B cell (primary cell): ENCODE data around the gene C4BPB. TPM values are rescaled to one million over a fixed set of nuclear protein-coding genes. Genes with fewer than 3 reads are reported as not detected.

Experiments used
- ATAC-seq: fragments of 200-7000 bp; cut with Tn5 transposase; one replicate; pipeline ENCODE4 v1.10.0; 2021; ENCODE audit warnings: low read depth, mild to moderate bottlenecking, moderate number of reproducible peaks, moderate library complexity
- CTCF ChIA-PET: fragments of 350-600 bp; sonication (Branson Sonifier 250); formaldehyde crosslinking; loops from one replicate; lab custom pipeline; 2021; ENCODE audit warnings: antibody characterized with exemption, inconsistent platforms; lab: Charles Lee
- POLR2A ChIA-PET: fragments of 350-600 bp; sonication (Branson Sonifier 250); formaldehyde crosslinking; loops from one replicate; lab custom pipeline; 2021; ENCODE audit warnings: antibody characterized with exemption; lab: Charles Lee
- DNase-seq: peaks from one replicate; pipeline ENCODE4 v3.0.0; 2013
- H2AFZ ChIP-seq: 2 replicates; pipeline ENCODE4 v1.6.1; 2012; ENCODE audit warnings: mild to moderate bottlenecking, low read depth, low read length; ENCODE audit not compliant: insufficient read depth, poor library complexity, severe bottlenecking
- H3K27ac ChIP-seq, 2 donors: 1 replicate in 1 of 2; 2 replicates in 1 of 2; pipeline ENCODE4 v1.5.1; 2012 to 2013; ENCODE audit warnings: low read length in 2 of 2, mild to moderate bottlenecking in 2 of 2, moderate library complexity in 1 of 2
- H3K27me3 ChIP-seq, 4 experiments: fragments of 200-600 bp in 1 of 4; sonication (generic) in 1 of 4; replicated peaks in 1 of 4; 1 replicate in 2 of 4; 2 replicates in 2 of 4; pipeline versions ENCODE4 v1.6.1 to v1.7.0; 2013 to 2016; ENCODE audit warnings: low read length in 3 of 4, mild to moderate bottlenecking in 2 of 4, mixed read lengths in 1 of 4, moderate library complexity in 1 of 4; ENCODE audit not compliant: insufficient read depth in 4 of 4, control insufficient read depth in 3 of 4; ENCODE audit errors: control extremely low read depth in 1 of 4
- H3K36me3 ChIP-seq, 2 experiments: replicated peaks in 1 of 2; 1 replicate in 1 of 2; 2 replicates in 1 of 2; pipeline versions ENCODE4 v1.6.1 to v1.7.1; 2013; ENCODE audit warnings: low read length in 1 of 2; ENCODE audit not compliant: insufficient read depth in 2 of 2, control insufficient read depth in 1 of 2; ENCODE audit errors: control extremely low read depth in 1 of 2, extremely low read depth in 1 of 2
- H3K4me1 ChIP-seq, 2 donors: fragments of 200-600 bp in 1 of 2; sonication (generic) in 1 of 2; 1 replicate in 1 of 2; 2 replicates in 1 of 2; pipeline versions ENCODE4 v1.5.1 to v1.6.1; 2013 to 2017; ENCODE audit warnings: low read length in 2 of 2; ENCODE audit not compliant: control insufficient read depth in 2 of 2, insufficient read depth in 2 of 2
- H3K4me2 ChIP-seq: replicated peaks from 2 replicates; pipeline ENCODE3; 2012; ENCODE audit warnings: mild to moderate bottlenecking, low read depth, low read length; ENCODE audit not compliant: poor library complexity, severe bottlenecking
- H3K4me3 ChIP-seq, 5 experiments: fragments of 200-600 bp in 1 of 5; sonication (generic) in 1 of 5; 1 replicate in 3 of 5; 2 replicates in 2 of 5; pipeline versions ENCODE4 v1.5.1 to v1.7.0; 2011 to 2016; ENCODE audit warnings: low read length in 4 of 5, mild to moderate bottlenecking in 4 of 5, low read depth in 2 of 5, control low read depth in 1 of 5, moderate library complexity in 1 of 5; ENCODE audit not compliant: insufficient read depth in 1 of 5; ENCODE audit errors: control extremely low read depth in 1 of 5, extremely low read depth in 1 of 5
- H3K79me2 ChIP-seq: fragments of 200-600 bp; sonication (generic); one replicate; pipeline ENCODE4 v1.6.0; 2016; ENCODE audit warnings: low read length; ENCODE audit not compliant: control insufficient read depth, insufficient read depth
- H3K9ac ChIP-seq: fragments of 200-600 bp; sonication (generic); 2 replicates; pipeline ENCODE4 v1.6.1; 2017; ENCODE audit warnings: mild to moderate bottlenecking, low read length, moderate library complexity
- H3K9me3 ChIP-seq, 3 donors: one replicate each; pipeline versions ENCODE4 v1.6.1 to v1.7.1; 2013; ENCODE audit warnings: low read length in 2 of 3; ENCODE audit not compliant: control insufficient read depth in 2 of 3, insufficient read depth in 1 of 3; ENCODE audit errors: control extremely low read depth in 1 of 3
- H4K20me1 ChIP-seq: 2 replicates; pipeline ENCODE4 v1.6.0; 2012; ENCODE audit warnings: mild to moderate bottlenecking, low read length; ENCODE audit not compliant: insufficient read depth, control insufficient read depth, poor library complexity, severe bottlenecking
- H3K27ac Mint-ChIP-seq: one replicate; pipeline ENCODE4 v1.8.0; 2021; ENCODE audit warnings: mixed read lengths
- H3K27me3 Mint-ChIP-seq: one replicate; pipeline ENCODE4 v1.8.0; 2021; ENCODE audit warnings: mixed read lengths
- H3K4me1 Mint-ChIP-seq: one replicate; pipeline ENCODE4 v1.8.0; 2021; ENCODE audit warnings: mixed read lengths
- H3K4me3 Mint-ChIP-seq: one replicate; pipeline ENCODE4 v1.8.0; 2021; ENCODE audit warnings: mixed read lengths
- H3K9me3 Mint-ChIP-seq: one replicate; pipeline ENCODE4 v1.8.0; 2022; ENCODE audit warnings: mixed read lengths; ENCODE audit not compliant: insufficient read depth
- CTCF ChIP-seq: fragments of 200-600 bp; IDR thresholded peaks from one replicate; pipeline ENCODE4 v1.8.0; 2022; ENCODE audit warnings: antibody characterized with exemption, mild to moderate bottlenecking
- EZH2 ChIP-seq: IDR thresholded peaks from 2 replicates; pipeline ENCODE4 v1.6.1; 2012; ENCODE audit warnings: borderline replicate concordance, low read depth, mild to moderate bottlenecking, moderate library complexity, low read length; ENCODE audit not compliant: insufficient read depth, poor library complexity, severe bottlenecking
- WGBS: methylation state at CpG from one replicate; pipeline ENCODE4 v1.1.5; 2013; ENCODE audit warnings: missing lambda C conversion rate; ENCODE audit not compliant: insufficient coverage; 5-methylcytosine and 5-hydroxymethylcytosine counted together
- intact Hi-C: fragments of 100-400 bp; cut with micrococcal nuclease; formaldehyde crosslinking; loops from one replicate; pipeline ENCODE4 v1.10.0; 2022
- polyA minus RNA-seq: library from RNA; depleted of rRNA, polyadenylated mRNA; stranded (reverse); fragments of >200 nt; gene quantifications from 2 replicates; pipeline ENCODE4 v1.2.3, GENCODE V29; 2012
- polyA plus RNA-seq: library from polyadenylated mRNA; depleted of rRNA; stranded (reverse); fragments of >200 nt; gene quantifications from 2 replicates; pipeline ENCODE4 v1.2.3, GENCODE V29; 2012
- total RNA-seq, 2 donors: library from RNA; stranded (reverse); fragments of 120-200 nt in 1 of 2; gene quantifications; 1 replicate in 1 of 2; 2 replicates in 1 of 2; pipeline versions ENCODE4 v1.2.3 to v1.2.4, GENCODE V29; 2013 to 2022

The C4BPB gene
- total RNA-seq (not detected in 2 replicates), polyA plus RNA-seq (0.34 and 0.85 TPM in 2 replicates), polyA minus RNA-seq (0.34 and 1.3 TPM in 2 replicates)
- total RNA-seq (2013) = 0.21 TPM

GRCh38 chr1:207088701-207089626 is at the start of gene C4BPB:
TSS of gene C4BPB (plus strand) at chr1:207088860. CDS start at chr1:207089532, 672 bp downstream.
- H2AFZ ChIP-seq = peak within 1 kb of the TSS; percentile 75
- WGBS = 100% methylated on average over 3 of the region's 9 CpGs
- peak within 1 kb of the TSS in 1 of 2 donors; percentile 50 for H3K27ac ChIP-seq
- H3K4me3 ChIP-seq = peak within 1 kb of the TSS; percentile 11 to 58 (median 37)
- no peaks in the 10 kb centered on the region for H3K36me3 ChIP-seq
- peak within 1 kb of the TSS; percentile 61 for H3K9ac ChIP-seq
- H3K9me3 Mint-ChIP-seq = no peaks in the 10 kb centered on the region
- H3K4me2 ChIP-seq = peak within 1 kb of the TSS; percentile 65
- H3K4me3 Mint-ChIP-seq = peak within 1 kb of the TSS; percentile 86
- no peaks in the 10 kb centered on the region for H3K9me3 ChIP-seq
- no peaks in the 10 kb centered on the region for H3K79me2 ChIP-seq
- ChIA-PET POLR2A (no interaction called here), CTCF (interaction anchor here (1.0 to 13.0 kb wide), 5 partner anchors 10 to 412 kb away, joined by 3 to 209 read pairs (median 8); no protein-coding TSS in a partner anchor)
- H3K27ac Mint-ChIP-seq = peak within 1 kb of the TSS; percentile 60
- no peaks in the 10 kb centered on the region for H3K27me3 Mint-ChIP-seq
- H3K27me3 ChIP-seq = no peaks in the 10 kb centered on the region
- DNase-seq = peak; percentile 55
- H4K20me1 ChIP-seq = no peaks in the 10 kb centered on the region
- peak; percentile 28 for ATAC-seq
- intact Hi-C loops = no loop called here
- TF ChIP-seq EZH2 = no peak
- TF ChIP-seq CTCF = no peak
- H3K4me1 ChIP-seq = peaks cover 14 to 15% of the 10 kb centered on the region in 2 donors
- peaks cover 13% of the 10 kb centered on the region for H3K4me1 Mint-ChIP-seq
